Bone marrow (tissue), 2 donors: ENCODE data around the gene JAZF1.

Source experiments
- DNase-seq, 2 donors: peaks; one replicate each; lab custom pipeline; 2025; lab: John Stamatoyannopoulos, UW

JAZF1 gene

DNA sequence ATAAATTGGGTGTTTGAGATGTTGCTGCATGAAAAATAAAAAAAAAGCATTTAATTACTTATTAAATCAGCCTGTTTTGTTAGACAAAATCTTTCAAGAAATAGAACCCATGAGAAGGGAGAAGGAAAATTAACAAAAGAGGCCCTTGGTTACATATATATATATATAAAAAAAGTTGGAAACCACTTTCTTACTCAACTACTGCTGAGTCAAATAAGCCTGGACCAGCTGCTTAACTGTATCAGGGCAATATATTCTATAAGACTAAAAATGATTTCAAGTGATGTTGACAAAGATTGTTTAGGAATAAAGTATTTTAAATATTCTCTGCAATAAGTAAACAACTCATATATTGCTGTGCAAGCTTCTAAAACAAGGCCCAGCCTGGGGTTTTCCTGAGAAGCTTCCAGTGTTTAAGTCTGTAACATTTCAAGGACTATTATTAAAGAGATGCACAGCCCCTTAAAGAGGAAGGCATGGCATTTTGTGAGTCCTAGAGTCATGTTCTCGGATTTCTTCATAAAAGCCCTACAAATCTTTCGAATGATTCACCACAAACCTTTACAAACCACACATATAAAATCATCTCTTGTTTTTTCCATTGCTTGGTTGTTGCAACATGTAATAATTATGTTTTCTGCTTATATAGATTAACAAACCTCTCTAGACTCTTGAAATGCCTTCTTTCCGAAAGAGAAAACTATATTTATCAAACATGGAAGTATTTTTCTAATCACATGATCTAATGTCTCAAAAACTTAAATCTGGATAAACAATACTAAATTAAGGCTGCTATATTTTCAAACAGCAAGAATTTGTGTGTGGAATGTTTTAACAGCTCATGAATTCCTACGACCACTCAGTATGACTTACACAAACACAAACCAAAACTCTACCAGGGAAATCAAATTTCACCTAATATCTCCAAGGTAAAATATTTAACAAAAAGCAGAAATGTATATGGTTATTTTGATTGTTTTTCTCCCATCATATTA, 14.3 kb downstream of the JAZF1 start:
- DNase-seq = no peak

DNA sequence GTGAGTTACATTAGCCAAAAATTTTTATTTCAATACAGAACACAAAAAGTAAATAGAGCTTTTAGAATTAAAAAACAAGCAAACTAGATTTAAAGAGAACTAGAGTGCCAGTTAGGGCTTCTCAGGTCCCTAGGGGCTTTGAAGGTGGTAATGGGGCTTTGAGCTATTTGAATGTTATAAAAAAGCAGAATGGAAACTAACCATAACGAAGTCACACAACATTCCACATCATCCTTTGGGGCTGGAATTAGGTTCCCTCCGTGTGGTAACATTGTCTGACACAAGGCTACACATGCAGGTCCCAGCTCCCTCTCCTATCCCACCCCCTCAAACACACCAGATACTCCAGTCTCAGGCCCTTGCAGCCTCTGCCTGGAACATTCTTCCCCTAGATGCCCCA, 15.3 kb downstream of the JAZF1 start:
- no peak for DNase-seq

DNA sequence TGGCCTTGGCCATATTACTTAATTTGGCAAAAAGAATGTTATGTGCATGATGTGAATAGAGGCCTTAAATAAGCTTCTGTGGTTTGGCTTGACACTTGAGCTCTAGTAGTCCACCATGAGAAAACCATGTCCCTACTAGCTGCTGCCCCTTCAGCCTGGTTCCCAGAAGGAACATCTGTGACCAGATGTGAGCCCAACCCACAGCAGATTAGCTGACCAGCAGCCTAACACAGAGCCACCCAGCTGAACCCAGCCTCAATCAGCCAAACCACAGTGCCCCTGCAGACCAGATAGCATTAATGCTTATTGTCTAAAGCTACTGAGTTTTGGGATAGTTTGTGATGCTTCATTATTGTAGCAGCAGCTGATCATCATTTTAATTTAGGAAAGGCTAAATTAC, 16.6 kb downstream of the JAZF1 start:
- DNase-seq = no peak

DNA sequence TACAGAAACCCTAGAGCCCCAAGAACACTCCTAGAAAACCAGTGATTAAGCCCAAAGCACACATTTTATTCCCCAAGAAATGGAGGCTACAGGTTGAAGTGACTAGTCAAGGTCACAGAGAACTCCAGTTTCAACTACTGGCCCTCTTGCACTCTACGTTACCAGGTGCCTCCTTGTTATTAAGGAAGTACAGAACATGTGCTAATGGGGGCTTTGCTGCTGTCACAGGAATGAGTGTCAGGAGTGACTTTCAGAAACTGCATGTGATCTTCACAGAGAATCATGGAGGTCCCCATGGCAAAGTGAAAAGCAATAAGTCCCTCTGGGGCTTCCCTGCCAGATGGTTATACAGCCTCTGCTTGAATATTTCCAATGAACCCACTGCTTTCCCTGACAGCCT, 19.3 kb downstream of the JAZF1 start:
- no peak for DNase-seq

DNA sequence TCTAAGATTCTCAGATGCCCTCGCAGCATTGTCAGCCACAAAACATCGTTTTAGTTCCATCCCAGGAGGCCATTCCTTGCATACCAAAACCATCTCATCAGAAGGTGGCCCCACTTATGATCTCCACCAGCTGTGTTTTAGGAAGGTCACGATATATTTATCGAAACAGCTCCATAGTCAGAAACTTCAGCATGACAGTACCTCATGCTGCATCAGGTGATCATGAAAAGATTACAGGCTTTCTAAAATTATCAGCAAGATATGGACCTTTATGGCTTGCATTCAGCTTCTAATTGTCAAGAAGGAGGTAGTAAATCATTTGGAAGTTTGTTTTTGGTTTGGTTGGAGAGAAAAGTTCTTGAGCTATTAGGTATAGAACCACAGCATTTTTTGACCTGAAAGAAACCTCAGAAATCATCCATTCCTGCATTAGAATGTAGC, 20.0 kb downstream of the JAZF1 start:
- no peak for DNase-seq

DNA sequence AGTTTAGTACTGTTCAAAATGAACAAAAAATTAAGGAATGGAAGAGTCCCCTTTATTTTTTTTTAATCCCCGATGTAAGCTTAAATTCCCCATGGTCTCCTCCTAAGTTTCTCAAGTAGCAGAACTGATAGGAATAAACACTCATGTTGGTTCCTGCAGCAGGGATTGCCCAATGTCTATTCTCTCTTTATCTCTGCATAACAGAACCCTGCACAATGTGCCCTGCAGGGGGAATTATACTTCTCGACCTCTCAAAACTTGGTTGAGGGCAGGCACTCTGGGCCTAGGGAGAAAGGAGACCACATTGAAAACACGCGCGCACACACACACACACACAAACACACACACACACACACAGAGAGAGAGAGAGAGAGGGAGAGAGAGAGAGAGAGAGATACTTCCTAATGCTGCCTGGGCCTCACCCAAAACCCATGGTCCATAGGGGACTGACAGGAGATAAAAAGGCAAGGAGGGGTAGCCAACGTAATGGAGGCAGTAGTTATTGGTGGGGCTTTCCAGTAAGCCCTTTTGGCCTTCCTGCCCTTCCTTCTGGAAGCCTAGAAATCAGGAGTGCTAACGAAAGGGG, 22.7 kb downstream of the JAZF1 start:
- DNase-seq = no peak

DNA sequence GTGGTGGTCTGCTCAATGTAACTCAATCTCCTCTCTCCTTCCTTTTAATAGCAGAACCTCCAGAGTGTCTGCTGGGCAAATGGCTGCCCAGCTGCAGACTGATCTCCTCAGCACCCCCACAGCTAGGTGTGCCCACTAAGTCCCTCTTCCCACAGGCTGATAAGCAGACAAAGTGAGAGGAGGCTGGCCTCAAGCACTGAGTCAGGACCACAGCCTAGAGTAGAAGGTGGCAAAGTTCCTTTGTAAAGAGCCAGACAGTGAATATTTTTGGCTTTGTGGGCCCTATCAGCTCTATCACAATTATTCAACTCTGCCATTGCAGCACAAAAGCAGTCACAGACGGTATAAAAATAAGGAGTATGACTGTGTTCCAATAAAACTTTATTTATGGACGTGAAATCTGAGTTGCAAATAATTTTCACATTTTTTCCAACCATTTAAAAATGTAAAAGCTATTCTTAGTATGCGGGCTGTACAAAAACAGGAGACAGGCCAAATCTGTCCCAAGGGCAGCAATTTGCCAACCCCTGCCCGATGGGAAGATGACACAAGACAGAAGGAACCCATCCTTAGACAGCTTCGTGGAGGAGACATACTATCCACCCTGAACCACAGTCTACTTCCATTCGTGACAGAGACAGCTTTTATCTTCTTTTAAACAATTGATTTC, 23.4 kb downstream of the JAZF1 start:
- DNase-seq = no peak

DNA sequence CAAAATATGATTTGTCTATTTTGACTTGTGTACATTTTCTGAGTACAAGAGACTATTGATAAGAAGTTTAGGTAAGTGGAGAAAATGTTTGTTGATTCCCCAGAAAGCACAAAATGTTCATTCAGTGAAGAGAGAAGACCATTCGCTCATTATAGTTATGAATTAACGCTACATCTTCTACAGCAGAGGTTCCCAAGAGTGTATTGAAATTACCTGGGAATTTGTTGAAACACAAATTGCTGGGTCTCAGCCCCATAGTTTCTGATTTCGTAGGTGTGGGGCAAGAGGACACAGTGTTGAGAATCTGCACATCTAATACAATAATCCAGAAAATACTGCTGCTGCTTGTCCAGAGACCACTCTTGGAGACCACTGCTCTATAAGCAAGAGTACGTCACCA, 24.2 kb downstream of the JAZF1 start:
- DNase-seq = no peak

DNA sequence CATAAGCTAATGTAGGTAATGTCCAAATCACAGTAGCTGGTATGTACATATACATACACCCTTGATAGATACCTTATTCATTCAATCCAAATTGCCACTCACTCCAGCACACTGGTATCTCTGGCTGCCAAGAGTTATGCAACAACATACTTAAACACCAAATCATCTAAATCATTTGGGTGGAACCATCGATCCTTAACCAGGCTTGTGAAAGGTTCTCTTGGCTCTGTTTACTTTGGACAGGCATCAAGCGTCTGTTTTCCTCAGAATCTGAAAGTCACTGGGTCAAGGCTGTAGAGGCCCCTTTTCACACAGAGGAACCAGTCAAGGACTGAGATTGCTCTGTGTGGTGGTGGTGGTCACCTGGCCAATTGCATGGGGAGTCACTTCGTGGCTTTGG, 24.6 kb downstream of the JAZF1 start:
- DNase-seq = no peak

DNA sequence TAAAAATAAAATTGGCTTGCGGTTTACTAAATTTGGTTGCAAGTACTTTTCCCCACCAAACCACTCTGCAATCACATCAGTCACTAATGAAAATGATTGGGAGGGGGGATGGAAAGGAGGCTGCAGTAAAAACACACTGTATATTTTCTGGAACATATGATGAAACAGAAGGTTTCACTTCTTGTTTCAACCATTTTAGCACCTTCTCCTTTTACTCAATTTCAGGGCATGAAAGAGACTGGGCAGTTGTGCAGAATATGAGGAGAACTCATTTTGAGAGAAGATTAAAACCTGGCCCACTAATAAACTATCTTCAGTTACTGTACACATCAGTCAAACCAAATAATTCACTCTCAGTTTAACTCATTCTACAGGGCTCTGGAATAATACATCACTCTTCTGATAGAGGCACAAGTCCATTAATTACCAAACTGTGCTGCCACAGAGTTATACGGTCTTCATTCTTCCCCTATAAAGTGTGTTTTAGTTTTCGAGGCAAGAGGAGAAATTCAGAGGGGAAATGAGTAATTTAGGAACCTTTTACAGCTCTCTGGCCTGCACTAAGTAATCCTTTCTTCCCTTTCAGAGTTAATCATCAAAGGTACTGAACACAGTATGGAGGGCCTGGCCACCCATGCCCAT, 25.5 kb downstream of the JAZF1 start:
- DNase-seq = no peak

DNA sequence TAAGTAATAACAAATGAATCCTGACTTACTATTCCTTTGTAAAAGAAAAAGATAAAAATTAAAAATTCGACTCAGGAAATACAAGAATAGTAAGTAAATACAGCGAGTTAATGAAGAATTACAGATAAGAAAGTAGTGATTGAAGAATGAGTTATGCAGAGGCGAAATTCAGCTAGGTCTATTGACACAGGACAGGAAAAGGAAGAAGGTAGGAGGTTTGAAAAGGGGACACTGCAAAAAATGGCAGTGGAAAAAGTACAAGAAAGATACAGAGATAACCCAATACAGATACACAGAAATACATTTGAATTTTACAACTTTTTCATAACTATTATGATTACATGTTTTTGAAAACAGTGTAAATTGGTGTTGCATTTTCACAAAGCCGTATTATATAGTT, 28.0 kb downstream of the JAZF1 start:
- no peak for DNase-seq

DNA sequence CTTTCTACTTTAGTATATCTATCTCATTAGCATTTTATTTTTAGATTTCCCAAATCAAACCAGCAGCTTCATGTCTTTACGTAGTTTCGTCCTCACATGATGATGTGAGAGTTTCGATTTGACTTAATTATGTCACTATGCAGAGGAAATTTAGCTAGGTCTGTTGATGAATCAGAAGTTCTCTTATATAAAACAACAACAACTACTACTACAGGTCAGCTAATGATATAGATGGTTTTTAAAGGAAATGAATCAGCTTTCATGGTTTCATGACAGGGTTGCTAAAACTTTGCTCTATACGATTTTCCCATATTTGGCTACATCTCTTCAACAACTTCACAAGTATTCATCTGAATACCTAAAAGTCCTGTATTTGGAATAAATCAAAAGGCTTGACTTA, 28.6 kb downstream of the JAZF1 start:
- DNase-seq = no peak

DNA sequence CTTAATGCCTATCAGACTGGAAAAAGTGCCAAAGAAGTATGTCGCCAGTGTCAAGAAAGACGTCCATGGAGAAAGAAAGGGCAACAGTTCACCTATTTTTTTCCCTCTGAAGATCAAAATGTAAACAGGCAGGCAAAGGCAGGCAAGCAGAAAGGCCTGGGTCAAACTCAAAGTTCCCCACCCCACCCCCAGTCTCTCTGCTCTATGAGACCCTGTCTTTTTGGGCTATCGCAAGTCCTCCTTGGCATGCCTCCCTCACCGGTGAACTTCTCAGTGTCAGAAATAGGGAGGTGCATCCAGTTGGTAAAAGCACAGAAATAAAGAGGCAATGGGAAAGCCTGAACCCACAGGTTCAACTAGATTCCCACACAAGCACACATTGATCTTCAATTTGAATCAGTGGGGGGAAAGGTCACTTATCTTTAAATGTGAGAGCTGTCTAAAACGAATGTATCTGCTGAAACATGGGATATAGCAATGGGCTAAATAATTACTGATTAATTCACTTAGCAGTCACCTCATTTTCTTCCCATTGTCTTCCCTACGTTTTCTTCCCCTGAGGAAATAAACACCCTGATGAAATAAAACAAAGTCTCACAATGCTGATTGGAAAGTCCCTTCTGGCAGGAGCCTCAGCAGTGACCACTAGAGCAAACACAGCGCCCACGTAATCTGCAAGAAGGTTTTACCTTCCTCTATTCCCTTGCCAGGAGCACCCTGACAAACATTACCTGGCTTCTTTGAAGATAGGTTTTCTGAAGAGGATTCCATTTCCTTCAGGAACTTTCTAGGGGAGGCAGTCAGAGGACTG, 31.1 kb downstream of the JAZF1 start:
- no peak for DNase-seq

DNA sequence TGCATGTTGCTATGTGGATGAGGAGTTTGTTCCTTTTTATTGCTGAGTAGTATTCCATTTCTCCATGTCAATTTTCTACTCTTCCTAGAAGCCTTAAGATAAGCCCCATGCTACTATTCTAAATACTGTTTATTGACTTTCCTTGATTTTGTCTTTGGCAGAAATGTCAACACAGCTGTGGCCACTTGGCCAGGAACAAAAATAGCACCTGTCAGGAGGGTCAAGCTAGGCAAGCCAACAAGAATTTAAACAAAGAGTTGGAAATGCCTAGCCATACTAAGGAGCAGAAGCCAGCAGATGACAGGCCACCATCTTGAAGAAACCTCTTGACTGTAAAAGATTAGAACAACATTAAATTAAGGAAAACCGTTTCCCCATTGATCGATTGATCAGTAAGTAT, 34.7 kb downstream of the JAZF1 start:
- no peak for DNase-seq

DNA sequence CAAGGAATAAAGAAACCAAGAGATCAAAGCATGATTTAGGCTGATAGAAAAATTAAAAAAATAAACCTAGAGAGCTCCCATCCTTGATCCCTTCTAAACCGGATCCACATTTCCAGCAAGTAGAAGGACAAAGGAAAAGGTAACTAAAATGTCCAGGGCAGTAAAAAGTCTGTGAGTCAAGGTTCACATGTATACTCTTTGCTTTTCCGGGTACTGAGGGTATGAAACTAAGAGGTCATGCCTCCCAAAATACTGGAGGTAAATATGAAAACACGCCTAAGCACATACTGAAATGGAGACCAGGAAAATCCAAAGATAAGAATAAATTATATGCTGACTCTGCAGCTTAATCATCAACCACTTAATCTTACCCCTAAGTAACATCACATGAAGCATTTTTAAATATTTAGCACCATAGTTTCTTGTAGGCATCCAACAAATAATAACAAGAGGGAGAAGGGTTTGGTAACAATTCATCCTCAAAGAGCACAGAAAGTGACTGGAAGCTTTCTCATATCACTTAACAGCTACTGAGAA, 35.4 kb downstream of the JAZF1 start:
- no peak for DNase-seq

DNA sequence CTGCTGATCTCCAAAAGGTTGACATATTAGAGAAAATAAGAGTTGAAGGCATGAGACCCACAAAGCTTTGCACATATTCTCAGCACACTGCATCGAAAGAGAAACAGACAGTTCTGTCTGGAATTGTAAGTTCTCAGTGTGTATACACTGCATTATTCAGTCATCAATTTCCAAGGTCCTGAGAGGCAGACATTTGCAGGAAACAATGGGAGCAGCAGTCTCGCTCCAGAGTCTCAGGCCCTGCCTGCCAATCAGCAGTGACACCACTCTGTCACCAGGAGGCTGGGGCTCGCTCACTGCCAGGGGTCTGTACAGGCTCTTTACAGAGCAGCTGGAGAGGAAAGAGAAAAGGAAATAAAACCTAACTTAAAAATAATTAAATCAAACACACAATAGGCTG, 36.3 kb downstream of the JAZF1 start:
- no peak for DNase-seq

DNA sequence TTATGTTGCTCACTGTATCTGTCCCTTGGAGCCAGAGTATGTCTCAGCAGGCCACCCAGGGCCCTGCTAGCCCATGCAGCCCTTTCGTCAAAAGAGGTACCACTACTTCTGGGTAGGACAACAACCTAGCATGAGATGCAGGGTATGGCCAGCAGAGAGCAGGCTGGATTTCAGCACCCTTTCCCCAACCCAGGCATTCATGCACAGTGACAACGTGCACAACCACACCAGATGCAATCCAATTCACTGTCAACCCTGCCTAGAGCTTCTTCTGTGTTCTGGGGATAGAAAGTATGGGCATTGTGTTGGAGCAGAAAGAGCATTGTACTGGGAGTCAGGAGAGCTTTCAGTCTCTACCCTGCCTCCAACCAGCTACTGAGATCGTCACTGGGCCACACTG, 37.9 kb downstream of the JAZF1 start:
- DNase-seq = no peak

DNA sequence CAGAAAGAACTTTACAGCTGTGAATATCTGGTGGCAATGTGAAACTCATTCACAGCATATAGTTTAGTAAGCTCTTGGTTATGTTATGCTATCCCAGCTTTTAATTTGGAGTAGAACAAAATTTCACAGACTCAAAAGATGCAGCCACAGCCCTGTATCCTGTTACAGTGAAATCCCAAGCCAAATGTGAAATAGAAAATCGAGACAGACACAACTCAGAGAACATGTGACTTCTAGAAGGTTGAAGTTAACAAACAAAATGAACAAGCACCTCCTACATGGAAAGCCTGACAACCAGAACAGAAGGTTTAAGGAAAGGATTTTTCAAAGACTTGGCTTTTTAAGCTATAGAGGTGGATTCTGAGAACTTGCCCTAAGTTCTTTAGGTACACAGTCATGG, 39.6 kb downstream of the JAZF1 start:
- DNase-seq = no peak

DNA sequence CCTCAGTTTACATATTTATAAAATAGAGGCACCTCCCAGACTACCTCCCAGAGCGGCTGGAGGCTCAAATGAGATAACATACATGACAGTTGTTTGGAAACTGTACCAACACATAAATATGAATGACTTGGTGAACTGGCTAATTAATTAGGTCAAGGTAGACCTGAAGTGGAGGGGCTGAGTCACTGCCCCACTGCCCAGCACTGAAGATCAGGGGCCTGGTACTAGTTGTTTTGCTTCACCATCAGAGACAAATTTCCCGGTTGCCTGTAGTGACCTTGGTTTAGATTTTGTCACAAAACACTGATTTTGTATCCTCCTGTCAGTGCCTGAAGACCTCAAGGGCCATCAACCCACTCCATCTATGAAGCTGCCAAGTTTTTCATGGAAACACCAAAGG, 41.8 kb downstream of the JAZF1 start:
- DNase-seq = no peak

DNA sequence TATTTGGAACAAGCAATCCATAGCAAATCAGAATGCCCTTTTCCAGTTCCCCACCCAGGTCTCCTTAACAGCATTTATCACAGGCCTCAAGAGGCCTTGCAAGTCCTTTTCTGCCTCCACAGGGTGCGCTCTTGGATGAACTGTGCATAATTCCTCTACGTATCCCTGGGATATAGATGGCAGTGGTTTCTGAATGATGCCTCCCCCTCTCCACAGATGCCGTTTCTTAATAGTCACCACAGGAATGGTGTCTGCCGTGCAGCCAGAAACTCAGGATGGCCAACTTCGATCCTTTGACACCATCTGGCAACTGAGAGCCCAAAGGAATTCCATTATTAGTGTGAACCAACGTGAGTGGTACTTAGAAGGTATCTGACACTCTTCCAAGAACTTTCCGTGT, 43.1 kb downstream of the JAZF1 start:
- no peak for DNase-seq

DNA sequence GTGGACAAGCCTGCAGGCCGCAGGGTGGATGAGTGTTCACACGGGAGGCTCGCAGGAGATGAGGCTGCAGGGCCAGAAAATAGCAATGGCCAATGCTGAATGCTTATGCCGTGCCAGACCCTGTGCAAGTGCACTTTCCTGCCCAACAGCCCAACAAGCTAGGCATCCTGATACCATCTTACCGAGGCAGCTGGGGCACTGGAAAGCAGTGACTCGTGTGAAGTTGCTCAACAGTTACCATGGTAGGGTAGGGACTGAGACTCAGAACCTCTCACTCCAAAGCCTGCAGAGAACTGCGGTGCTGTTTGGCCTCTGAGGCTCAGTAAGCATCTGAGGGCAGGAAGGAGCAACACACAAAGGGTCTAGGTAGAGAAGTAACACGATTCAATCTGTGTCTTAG, 43.7 kb downstream of the JAZF1 start:
- no peak for DNase-seq
